ENCODE results near the gene CCDC40. TPM values are rescaled to one million over a fixed set of nuclear protein-coding genes. Genes with fewer than 3 reads are reported as not detected.

CCDC40 gene
- total and polyA plus RNA-seq, 4 experiments from 2014 or later = 0.28 to 1.3 TPM; not detected in 2

DNA sequence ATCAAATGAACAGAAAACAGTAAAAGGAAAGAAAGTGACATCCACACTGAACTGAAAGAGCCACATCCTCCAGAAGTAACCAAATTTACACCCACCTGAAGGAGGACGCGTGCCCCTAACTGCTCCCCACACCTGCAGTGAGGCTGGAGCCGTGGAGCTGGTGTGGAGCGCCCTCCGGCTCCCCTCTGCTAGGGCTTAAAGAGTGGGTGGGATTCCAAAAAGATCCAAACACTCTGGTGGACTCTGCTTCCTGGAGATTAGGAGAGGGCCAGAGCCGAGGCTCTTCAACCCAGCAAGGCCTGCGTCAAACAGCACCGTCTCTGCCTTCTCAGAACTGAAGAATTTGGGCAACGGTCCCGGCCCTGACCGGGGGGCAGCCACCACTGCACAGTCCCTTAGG is 15.2 kb downstream of the CCDC40 start:
- no peaks in the 10 kb centered on the region for H3K36me3 ChIP-seq (ENCODE audit: insufficient read depth, low read length)
- H3K9me3 ChIP-seq (ENCODE audit: control insufficient read depth in 1 of 2, low read length in 2 of 2) = no peaks in the 10 kb centered on the region
- H3K27me3 ChIP-seq (ENCODE audit: insufficient read depth, low read length) = no peaks in the 10 kb centered on the region
- H3K4me3 Mint-ChIP-seq = no peak overlapping the region
- DNase-seq = no peak
- no peaks in the 10 kb centered on the region for H3K9me3 Mint-ChIP-seq
- no peaks in the 10 kb centered on the region for H3K4me1 ChIP-seq (ENCODE audit: insufficient read depth, low read length)
- POLR2A ChIA-PET (ENCODE audit: partially characterized antibody) = no interaction called here
- no peak overlapping the region for H3K4me3 ChIP-seq (ENCODE audit: low read length in 2 of 2)
- H3K27ac Mint-ChIP-seq = no peak overlapping the region
- H3K27me3 Mint-ChIP-seq = no peaks in the 10 kb centered on the region
- no peaks in the 10 kb centered on the region for H3K4me1 Mint-ChIP-seq
- no peak overlapping the region for H3K27ac ChIP-seq (ENCODE audit: low read depth, low read length)
- no peaks in the 10 kb centered on the region for H3K36me3 Mint-ChIP-seq
- intact Hi-C loops (cut with micrococcal nuclease) = no loop called here
- CTCF ChIA-PET (ENCODE audit: partially characterized antibody) = interaction anchor here (0.7 kb wide), 1 partner anchor 19 kb away, joined by 4 read pairs; no protein-coding TSS in a partner anchor

GRCh38 chr17:80053102-80053501 is 16.7 kb downstream of the CCDC40 start:
- Histone ChIP-seq H3K27ac (ENCODE audit: low read depth, low read length) (no peak overlapping the region), H3K9me3 (ENCODE audit: control insufficient read depth in 1 of 2, low read length in 2 of 2) (no peaks in the 10 kb centered on the region), H3K27me3 (ENCODE audit: insufficient read depth, low read length) (no peaks in the 10 kb centered on the region), H3K4me3 (ENCODE audit: low read length in 2 of 2) (no peak overlapping the region), H3K36me3 (ENCODE audit: insufficient read depth, low read length) (no peaks in the 10 kb centered on the region), H3K4me1 (ENCODE audit: insufficient read depth, low read length) (no peaks in the 10 kb centered on the region)
- Mint-ChIP-seq H3K27ac (no peak overlapping the region), H3K27me3 (no peaks in the 10 kb centered on the region), H3K4me3 (no peak overlapping the region), H3K36me3 (no peaks in the 10 kb centered on the region), H3K4me1 (no peaks in the 10 kb centered on the region), H3K9me3 (no peaks in the 10 kb centered on the region)
- DNase-seq = no peak
- CTCF ChIA-PET (ENCODE audit: partially characterized antibody) = interaction anchor here (0.6 kb wide), 1 partner anchor 55 kb away, joined by 3 read pairs; no protein-coding TSS in a partner anchor
- POLR2A ChIA-PET (ENCODE audit: partially characterized antibody) = no interaction called here
- intact Hi-C loops (cut with micrococcal nuclease) = no loop called here

- no peaks in the 10 kb centered on the region for H3K36me3 Mint-ChIP-seq
- no peak overlapping the region for H3K4me3 Mint-ChIP-seq
- H3K27me3 ChIP-seq (ENCODE audit: insufficient read depth, low read length) = no peaks in the 10 kb centered on the region
- no peak for DNase-seq
- H3K36me3 ChIP-seq (ENCODE audit: insufficient read depth, low read length) = no peaks in the 10 kb centered on the region
- H3K27me3 Mint-ChIP-seq = no peaks in the 10 kb centered on the region
- no peak overlapping the region for H3K27ac Mint-ChIP-seq
- no peaks in the 10 kb centered on the region for H3K9me3 ChIP-seq (ENCODE audit: control insufficient read depth in 1 of 2, low read length in 2 of 2)
- H3K27ac ChIP-seq (ENCODE audit: low read depth, low read length) = no peak overlapping the region
- POLR2A ChIA-PET (ENCODE audit: partially characterized antibody) = no interaction called here
- H3K4me3 ChIP-seq (ENCODE audit: low read length in 2 of 2) = no peak overlapping the region
- H3K4me1 Mint-ChIP-seq = no peaks in the 10 kb centered on the region
- CTCF ChIA-PET (ENCODE audit: partially characterized antibody) = no interaction called here
- intact Hi-C loops (cut with micrococcal nuclease) = no loop called here
- no peaks in the 10 kb centered on the region for H3K9me3 Mint-ChIP-seq
- no peaks in the 10 kb centered on the region for H3K4me1 ChIP-seq (ENCODE audit: insufficient read depth, low read length)
Observed at GRCh38 chr17:80055597-80055996, 19.2 kb downstream of the CCDC40 start.

DNA sequence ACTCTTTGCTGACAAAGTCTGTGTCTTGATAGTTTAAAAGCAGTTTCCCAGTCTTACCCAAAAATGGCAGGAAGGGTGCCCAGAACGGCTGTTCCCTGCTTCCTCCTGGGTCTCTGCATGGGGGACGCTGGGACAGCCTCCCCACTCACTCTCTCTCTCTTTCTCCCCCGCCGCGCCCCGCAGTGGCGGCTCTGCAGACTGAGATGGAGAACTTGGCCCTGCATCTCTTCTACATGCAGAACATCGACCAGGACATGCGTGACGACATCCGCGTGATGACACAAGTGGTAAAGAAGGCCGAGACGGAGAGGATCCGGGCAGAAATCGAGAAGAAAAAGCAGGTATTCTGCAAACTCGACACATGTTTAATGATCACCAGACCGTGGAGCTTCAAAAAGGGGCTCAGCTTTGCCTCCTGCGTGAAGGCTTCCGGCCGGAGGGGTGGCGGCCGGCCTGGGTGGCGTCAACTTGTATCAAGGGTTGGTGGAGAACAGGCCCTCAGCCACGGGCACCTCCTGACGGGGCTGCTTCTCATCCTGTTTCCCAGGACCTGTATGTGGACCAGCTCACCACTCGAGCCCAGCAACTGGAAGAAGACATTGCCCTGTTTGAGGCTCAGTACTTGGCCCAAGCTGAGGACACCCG is 22.0 kb downstream of the CCDC40 start:
- H3K4me3 Mint-ChIP-seq = no peak overlapping the region
- no peaks in the 10 kb centered on the region for H3K36me3 ChIP-seq (ENCODE audit: insufficient read depth, low read length)
- intact Hi-C loops (cut with micrococcal nuclease) = no loop called here
- no peaks in the 10 kb centered on the region for H3K36me3 Mint-ChIP-seq
- H3K4me1 Mint-ChIP-seq = no peaks in the 10 kb centered on the region
- no peak overlapping the region for H3K27ac Mint-ChIP-seq
- no peak overlapping the region for H3K4me3 ChIP-seq (ENCODE audit: low read length in 2 of 2)
- no peaks in the 10 kb centered on the region for H3K9me3 Mint-ChIP-seq
- DNase-seq = no peak
- CTCF ChIA-PET (ENCODE audit: partially characterized antibody) = no interaction called here
- H3K27ac ChIP-seq (ENCODE audit: low read depth, low read length) = no peak overlapping the region
- H3K27me3 ChIP-seq (ENCODE audit: insufficient read depth, low read length) = no peaks in the 10 kb centered on the region
- POLR2A ChIA-PET (ENCODE audit: partially characterized antibody) = no interaction called here
- H3K9me3 ChIP-seq (ENCODE audit: control insufficient read depth in 1 of 2, low read length in 2 of 2) = no peaks in the 10 kb centered on the region
- no peaks in the 10 kb centered on the region for H3K27me3 Mint-ChIP-seq
- no peaks in the 10 kb centered on the region for H3K4me1 ChIP-seq (ENCODE audit: insufficient read depth, low read length)

DNA sequence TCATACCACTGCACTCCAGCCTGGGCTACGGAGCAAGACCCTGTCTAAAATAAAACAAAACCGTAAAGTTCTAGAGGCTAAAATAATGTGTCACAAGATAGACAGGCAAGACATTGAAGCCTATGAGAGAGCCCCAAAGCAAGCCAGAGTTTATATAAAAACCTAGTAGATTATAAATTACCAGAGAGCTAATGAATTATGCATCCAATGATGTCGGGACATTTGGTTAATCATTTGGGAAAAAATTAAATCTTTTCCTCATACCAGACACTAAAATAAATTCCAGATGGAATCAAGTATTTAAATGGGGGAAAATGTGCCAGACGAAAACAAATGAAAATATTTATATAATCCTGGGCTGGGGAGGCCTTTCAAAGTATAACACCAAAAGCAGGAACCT is 24.2 kb downstream of the CCDC40 start:
- no peaks in the 10 kb centered on the region for H3K36me3 ChIP-seq (ENCODE audit: insufficient read depth, low read length)
- no peaks in the 10 kb centered on the region for H3K36me3 Mint-ChIP-seq

GRCh38 chr17:80061421-80061820 is 25.0 kb downstream of the CCDC40 start:
- H3K36me3 Mint-ChIP-seq = no peaks in the 10 kb centered on the region
- no peak overlapping the region for H3K4me3 ChIP-seq (ENCODE audit: low read length in 2 of 2)
- no peak overlapping the region for H3K27ac ChIP-seq (ENCODE audit: low read depth, low read length)
- H3K27me3 ChIP-seq (ENCODE audit: insufficient read depth, low read length) = no peaks in the 10 kb centered on the region
- no peaks in the 10 kb centered on the region for H3K36me3 ChIP-seq (ENCODE audit: insufficient read depth, low read length)
- no peak overlapping the region for H3K4me3 Mint-ChIP-seq
- DNase-seq = no peak
- CTCF ChIA-PET (ENCODE audit: partially characterized antibody) = no interaction called here
- no peaks in the 10 kb centered on the region for H3K27me3 Mint-ChIP-seq
- H3K27ac Mint-ChIP-seq = no peak overlapping the region
- intact Hi-C loops (cut with micrococcal nuclease) = no loop called here
- POLR2A ChIA-PET (ENCODE audit: partially characterized antibody) = no interaction called here
- H3K9me3 Mint-ChIP-seq = no peaks in the 10 kb centered on the region
- H3K4me1 ChIP-seq (ENCODE audit: insufficient read depth, low read length) = no peaks in the 10 kb centered on the region
- H3K4me1 Mint-ChIP-seq = no peaks in the 10 kb centered on the region
- no peaks in the 10 kb centered on the region for H3K9me3 ChIP-seq (ENCODE audit: control insufficient read depth in 1 of 2, low read length in 2 of 2)

More for the DNA sequence above, 24.2 kb downstream of the CCDC40 start:
- H3K27me3 Mint-ChIP-seq = no peaks in the 10 kb centered on the region
- POLR2A ChIA-PET (ENCODE audit: partially characterized antibody) = no interaction called here
- intact Hi-C loops (cut with micrococcal nuclease) = no loop called here
- Histone ChIP-seq H3K9me3 (ENCODE audit: control insufficient read depth in 1 of 2, low read length in 2 of 2) (no peaks in the 10 kb centered on the region), H3K4me3 (ENCODE audit: low read length in 2 of 2) (no peak overlapping the region), H3K27me3 (ENCODE audit: insufficient read depth, low read length) (no peaks in the 10 kb centered on the region), H3K4me1 (ENCODE audit: insufficient read depth, low read length) (no peaks in the 10 kb centered on the region), H3K27ac (ENCODE audit: low read depth, low read length) (no peak overlapping the region)
- no peaks in the 10 kb centered on the region for H3K9me3 Mint-ChIP-seq
- CTCF ChIA-PET (ENCODE audit: partially characterized antibody) = interaction anchor here (1.8 kb wide), 1 partner anchor 22 kb away, joined by 5 read pairs; no protein-coding TSS in a partner anchor
- no peaks in the 10 kb centered on the region for H3K4me1 Mint-ChIP-seq
- no peak overlapping the region for H3K4me3 Mint-ChIP-seq
- no peak overlapping the region for H3K27ac Mint-ChIP-seq
- no peak for DNase-seq

- intact Hi-C loops (cut with micrococcal nuclease) = no loop called here
- H3K9me3 Mint-ChIP-seq = no peaks in the 10 kb centered on the region
- POLR2A ChIA-PET (ENCODE audit: partially characterized antibody) = no interaction called here
- CTCF ChIA-PET (ENCODE audit: partially characterized antibody) = no interaction called here
- H3K9me3 ChIP-seq (ENCODE audit: control insufficient read depth in 1 of 2, low read length in 2 of 2) = no peaks in the 10 kb centered on the region
- no peak overlapping the region for H3K27ac Mint-ChIP-seq
- no peaks in the 10 kb centered on the region for H3K36me3 Mint-ChIP-seq
- peaks cover 0 to under 1% (median under 1%) of the 10 kb centered on the region in 4 donors for H3K4me1 Mint-ChIP-seq
- no peak overlapping the region for H3K27ac ChIP-seq (ENCODE audit: low read depth, low read length)
- H3K27me3 ChIP-seq (ENCODE audit: insufficient read depth, low read length) = no peaks in the 10 kb centered on the region
- no peaks in the 10 kb centered on the region for H3K4me1 ChIP-seq (ENCODE audit: insufficient read depth, low read length)
- H3K4me3 Mint-ChIP-seq = no peak overlapping the region
- H3K4me3 ChIP-seq (ENCODE audit: low read length in 2 of 2) = no peak overlapping the region
- no peaks in the 10 kb centered on the region for H3K36me3 ChIP-seq (ENCODE audit: insufficient read depth, low read length)
- no peak for DNase-seq
- no peaks in the 10 kb centered on the region for H3K27me3 Mint-ChIP-seq
Observed at GRCh38 chr17:80063830-80064585, 27.6 kb downstream of the CCDC40 start.

Measured in CD4-positive, alpha-beta memory T cell (primary cell).